Endodermal cell (in vitro differentiated cells): ENCODE measurements around the gene GFPT2. TPM values are rescaled to one million over a fixed set of nuclear protein-coding genes. Genes with fewer than 3 reads are reported as not detected.

Experiments used
- DNase-seq: peaks from one replicate; pipeline ENCODE4 v3.0.0-alpha.2; 2017
- H3K27ac ChIP-seq: 2 replicates; pipeline ENCODE4 v1.5.1; 2013; ENCODE audit warnings: mild to moderate bottlenecking, low read depth, low read length, moderate library complexity
- H3K27me3 ChIP-seq: 2 replicates; pipeline ENCODE4 v1.6.1; 2013; ENCODE audit warnings: mild to moderate bottlenecking, low read length, moderate library complexity; ENCODE audit not compliant: insufficient read depth, control insufficient read depth, poor library complexity, severe bottlenecking
- H3K36me3 ChIP-seq: 2 replicates; pipeline ENCODE4 v1.7.0; 2013; ENCODE audit warnings: mild to moderate bottlenecking, low read length, moderate library complexity; ENCODE audit not compliant: control insufficient read depth, insufficient read depth
- H3K4me1 ChIP-seq: one replicate; pipeline ENCODE4 v1.7.0; 2013; ENCODE audit warnings: low read length; ENCODE audit not compliant: control insufficient read depth, insufficient read depth
- H3K4me3 ChIP-seq: 2 replicates; pipeline ENCODE4 v1.5.1; 2013; ENCODE audit warnings: mild to moderate bottlenecking, low read length, moderate library complexity
- H3K9ac ChIP-seq: 2 replicates; pipeline ENCODE4 v1.6.1; 2013; ENCODE audit warnings: mild to moderate bottlenecking, low read length, moderate library complexity; ENCODE audit not compliant: poor library complexity, severe bottlenecking; ENCODE audit errors: extremely low read depth
- H3K9me3 ChIP-seq: 2 replicates; pipeline ENCODE4 v1.6.1; 2013; ENCODE audit warnings: mild to moderate bottlenecking, low read length, moderate library complexity; ENCODE audit not compliant: control insufficient read depth
- H3K27ac Mint-ChIP-seq: 2 replicates; pipeline ENCODE4 v1.8.0; 2020; ENCODE audit warnings: mixed read lengths
- H3K27me3 Mint-ChIP-seq: 2 replicates; pipeline ENCODE4 v1.8.0; 2021; ENCODE audit warnings: mild to moderate bottlenecking, mixed read lengths; ENCODE audit not compliant: insufficient read depth
- H3K36me3 Mint-ChIP-seq: 2 replicates; pipeline ENCODE4 v1.8.0; 2020; ENCODE audit warnings: low read depth, mixed read lengths
- H3K4me1 Mint-ChIP-seq: 2 replicates; pipeline ENCODE4 v1.8.0; 2020; ENCODE audit warnings: mixed read lengths
- H3K4me3 Mint-ChIP-seq: 2 replicates; pipeline ENCODE4 v1.8.0; 2020; ENCODE audit warnings: mild to moderate bottlenecking, moderate library complexity, mixed read lengths
- H3K9me3 Mint-ChIP-seq: 2 replicates; pipeline ENCODE4 v1.8.0; 2020; ENCODE audit warnings: mild to moderate bottlenecking, mixed read lengths
- CTCF ChIP-seq: fragments of 200-600 bp; sonication (generic); conservative IDR thresholded peaks from 2 replicates; pipeline ENCODE4 v1.5.0; 2021; ENCODE audit warnings: antibody characterized with exemption, mild to moderate bottlenecking
- WGBS, 2 experiments: methylation state at CpG; one replicate each; pipeline versions ENCODE4 v1.1.5 to v1.1.7; 2013; ENCODE audit warnings: missing lambda C conversion rate in 2 of 2, mixed read lengths in 1 of 2; ENCODE audit not compliant: insufficient coverage in 1 of 2, insufficient read length in 1 of 2; 5-methylcytosine and 5-hydroxymethylcytosine counted together
- total RNA-seq, 2 donors: library from RNA; stranded (reverse); fragmentation: NEBNext Ultra II Directional in 1 of 2; extraction: Animal tissue kit (Norgen Biotek cat#: 25700) in 1 of 2; gene quantifications; 2 replicates in 1 of 2; 3 replicates in 1 of 2; pipeline ENCODE4 v1.2.1, GENCODE V29; 2021

The GFPT2 gene
- total RNA-seq, 2 donors from 2014 or later, result 19.5 to 37.3 TPM

GRCh38 chr5:180323160-180323559 lies 30.0 kb downstream of the GFPT2 start:
- H3K4me1 Mint-ChIP-seq, result peaks cover 2% of the 10 kb centered on the region
- DNase-seq, result no peak
- Histone ChIP-seq H3K27me3 (no peaks in the 10 kb centered on the region), H3K9ac (no peak overlapping the region), H3K27ac (peak overlapping the region; percentile 82), H3K4me1 (no peaks in the 10 kb centered on the region), H3K9me3 (no peaks in the 10 kb centered on the region), H3K4me3 (no peak overlapping the region), H3K36me3 (peaks cover 65% of the 10 kb centered on the region)
- TF ChIP-seq CTCF, result no peak
- H3K36me3 Mint-ChIP-seq, result peaks cover 36% of the 10 kb centered on the region
- no peak overlapping the region for H3K4me3 Mint-ChIP-seq
- 93 to 94% methylated on average over 13 to 14 of the region's 14 CpGs for WGBS, 2 experiments
- H3K27me3 Mint-ChIP-seq, result no peaks in the 10 kb centered on the region
- no peak overlapping the region for H3K27ac Mint-ChIP-seq
- no peaks in the 10 kb centered on the region for H3K9me3 Mint-ChIP-seq

GRCh38 chr5:180318456-180319089 lies 34.6 kb downstream of the GFPT2 start:
- Mint-ChIP-seq H3K27ac (no peak overlapping the region), H3K9me3 (no peaks in the 10 kb centered on the region), H3K27me3 (no peaks in the 10 kb centered on the region), H3K36me3 (peaks cover 44% of the 10 kb centered on the region), H3K4me1 (no peaks in the 10 kb centered on the region), H3K4me3 (no peak overlapping the region)
- Histone ChIP-seq H3K27ac (no peak overlapping the region), H3K4me3 (no peak overlapping the region), H3K9me3 (no peaks in the 10 kb centered on the region), H3K9ac (no peak overlapping the region), H3K36me3 (peaks cover 67% of the 10 kb centered on the region), H3K27me3 (no peaks in the 10 kb centered on the region), H3K4me1 (no peaks in the 10 kb centered on the region)
- 95 to 98% methylated on average over 19 to 23 of the region's 23 CpGs for WGBS, 2 experiments
- no peak for TF ChIP-seq CTCF
- no peak for DNase-seq

- WGBS, 2 experiments, result 93 to 95% methylated on average over 19 to 20 of the region's 20 CpGs
- peaks cover 52% of the 10 kb centered on the region for H3K36me3 ChIP-seq
Observed at GRCh38 chr5:180316586-180316985, 36.5 kb downstream of the GFPT2 start.

More at GRCh38 chr5:180316586-180316985, 36.5 kb downstream of the GFPT2 start:
- Mint-ChIP-seq H3K27me3 (no peaks in the 10 kb centered on the region), H3K36me3 (peaks cover 39% of the 10 kb centered on the region), H3K27ac (no peak overlapping the region), H3K4me1 (no peaks in the 10 kb centered on the region), H3K9me3 (no peaks in the 10 kb centered on the region), H3K4me3 (no peak overlapping the region)
- Histone ChIP-seq H3K9me3 (no peaks in the 10 kb centered on the region), H3K27me3 (no peaks in the 10 kb centered on the region), H3K27ac (no peak overlapping the region), H3K4me3 (no peak overlapping the region), H3K4me1 (no peaks in the 10 kb centered on the region), H3K9ac (no peak overlapping the region)
- no peak for DNase-seq
- TF ChIP-seq CTCF, result no peak
